Parathyroid adenoma (tissue), 2 donors: ENCODE data around the gene MBD2.

Experiments used
- H2AFZ ChIP-seq: fragments of 300-600 bp; sonication (generic); one replicate; pipeline ENCODE4 v1.7.0; 2017; ENCODE audit warnings: antibody characterized with exemption, mild to moderate bottlenecking
- H3K27ac ChIP-seq: fragments of 300-600 bp; sonication (generic); one replicate; pipeline ENCODE4 v1.7.0; 2017
- H3K27me3 ChIP-seq: fragments of 300-600 bp; sonication (generic); one replicate; pipeline ENCODE4 v1.7.0; 2017; ENCODE audit warnings: low read length; ENCODE audit not compliant: control insufficient read depth, insufficient read depth
- H3K36me3 ChIP-seq: fragments of 300-600 bp; sonication (generic); one replicate; pipeline ENCODE4 v1.7.0; 2017; ENCODE audit warnings: low read length; ENCODE audit not compliant: control insufficient read depth, insufficient read depth
- H3K4me1 ChIP-seq: fragments of 300-600 bp; sonication (generic); one replicate; pipeline ENCODE4 v1.7.0; 2017; ENCODE audit warnings: control low read depth
- H3K4me2 ChIP-seq: fragments of 300-600 bp; sonication (generic); one replicate; pipeline ENCODE4 v1.7.0; 2017; ENCODE audit warnings: low read length
- H3K4me3 ChIP-seq: fragments of 300-600 bp; sonication (generic); one replicate; pipeline ENCODE4 v1.7.0; 2017; ENCODE audit warnings: low read depth, low read length
- H3K79me2 ChIP-seq: fragments of 300-600 bp; sonication (generic); one replicate; pipeline ENCODE4 v1.7.0; 2017; ENCODE audit warnings: control low read depth
- H3K9ac ChIP-seq: fragments of 300-600 bp; sonication (generic); one replicate; pipeline ENCODE4 v1.7.0; 2017; ENCODE audit warnings: mild to moderate bottlenecking
- H3K9me3 ChIP-seq: fragments of 300-600 bp; sonication (generic); one replicate; pipeline ENCODE4 v1.7.0; 2017; ENCODE audit warnings: low read length; ENCODE audit not compliant: control insufficient read depth
- TF ChIP-seq, protein P1 (sequence below): fragments of 300-600 bp; sonication (generic); IDR thresholded peaks from one replicate; pipeline ENCODE4 v1.7.0; 2017; ENCODE audit warnings: antibody characterized with exemption, mild to moderate bottlenecking
- donor health status: primary hyperparathyroidism.

MBD2 gene

DNA sequence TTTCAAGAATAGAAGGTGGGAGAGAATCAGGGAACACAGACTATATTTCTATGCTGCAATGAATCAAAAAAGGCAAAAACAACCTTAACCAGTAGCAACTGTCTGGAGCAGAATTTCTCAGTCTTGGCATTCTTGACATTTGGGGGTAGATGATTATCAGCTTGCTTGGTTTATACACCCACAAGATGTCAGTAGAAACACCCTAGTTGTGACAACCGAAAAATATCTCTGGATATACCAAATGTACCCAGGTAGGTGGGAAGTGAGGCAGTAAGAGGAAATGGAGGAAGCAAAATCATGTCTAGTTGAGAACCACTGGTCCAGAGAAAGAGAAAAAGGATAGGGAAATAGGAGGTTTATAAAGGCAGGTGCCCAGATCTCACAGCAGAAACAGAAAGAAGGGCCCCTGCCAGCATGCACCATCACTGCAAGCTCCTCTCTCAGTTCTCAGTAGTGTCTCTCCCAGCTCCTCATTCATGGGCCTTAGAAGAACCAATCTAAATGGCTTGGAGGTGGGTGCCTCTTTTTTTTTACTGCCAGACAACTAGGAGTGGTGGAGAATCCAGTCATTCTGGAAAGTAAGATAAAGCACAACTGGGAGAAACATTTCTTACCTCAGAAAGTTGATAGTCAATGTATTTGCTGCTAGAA is 50.4 kb downstream of the MBD2 start:
- Histone ChIP-seq H3K36me3 (no peaks in the 10 kb centered on the region), H3K27ac (no peak overlapping the region), H3K27me3 (no peaks in the 10 kb centered on the region), H3K4me3 (no peak overlapping the region), H3K79me2 (peaks cover 18% of the 10 kb centered on the region), H3K4me1 (peaks cover 10% of the 10 kb centered on the region), H3K9ac (no peak overlapping the region), H3K4me2 (no peak overlapping the region), H3K9me3 (no peaks in the 10 kb centered on the region), H2AFZ (no peak overlapping the region)
- TF ChIP-seq, protein P1, sequence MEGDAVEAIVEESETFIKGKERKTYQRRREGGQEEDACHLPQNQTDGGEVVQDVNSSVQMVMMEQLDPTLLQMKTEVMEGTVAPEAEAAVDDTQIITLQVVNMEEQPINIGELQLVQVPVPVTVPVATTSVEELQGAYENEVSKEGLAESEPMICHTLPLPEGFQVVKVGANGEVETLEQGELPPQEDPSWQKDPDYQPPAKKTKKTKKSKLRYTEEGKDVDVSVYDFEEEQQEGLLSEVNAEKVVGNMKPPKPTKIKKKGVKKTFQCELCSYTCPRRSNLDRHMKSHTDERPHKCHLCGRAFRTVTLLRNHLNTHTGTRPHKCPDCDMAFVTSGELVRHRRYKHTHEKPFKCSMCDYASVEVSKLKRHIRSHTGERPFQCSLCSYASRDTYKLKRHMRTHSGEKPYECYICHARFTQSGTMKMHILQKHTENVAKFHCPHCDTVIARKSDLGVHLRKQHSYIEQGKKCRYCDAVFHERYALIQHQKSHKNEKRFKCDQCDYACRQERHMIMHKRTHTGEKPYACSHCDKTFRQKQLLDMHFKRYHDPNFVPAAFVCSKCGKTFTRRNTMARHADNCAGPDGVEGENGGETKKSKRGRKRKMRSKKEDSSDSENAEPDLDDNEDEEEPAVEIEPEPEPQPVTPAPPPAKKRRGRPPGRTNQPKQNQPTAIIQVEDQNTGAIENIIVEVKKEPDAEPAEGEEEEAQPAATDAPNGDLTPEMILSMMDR, result no peak

DNA sequence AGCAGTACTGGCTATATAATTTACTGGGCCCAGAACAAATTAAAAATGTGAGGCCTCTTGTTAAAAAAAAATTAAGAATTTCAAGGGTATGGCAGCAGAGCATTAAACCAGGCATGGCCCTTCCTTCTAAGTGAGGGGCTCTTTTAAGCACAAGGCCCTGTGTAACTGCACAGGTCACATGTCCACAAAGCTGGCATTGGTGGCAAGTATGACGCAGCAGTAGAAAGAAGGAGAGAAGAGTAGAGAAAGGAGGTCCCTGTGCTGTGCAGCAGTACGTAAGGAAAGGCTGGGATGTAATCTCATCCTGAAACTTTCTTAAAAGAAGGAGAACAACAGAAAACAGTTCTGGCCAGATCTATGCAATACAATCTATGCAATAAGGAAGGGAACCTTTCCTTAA is 51.2 kb downstream of the MBD2 start:
- Histone ChIP-seq H3K9ac (no peak overlapping the region), H3K79me2 (peaks cover 18% of the 10 kb centered on the region), H3K4me2 (no peak overlapping the region), H3K27ac (no peak overlapping the region), H3K4me1 (peaks cover 10% of the 10 kb centered on the region), H3K36me3 (no peaks in the 10 kb centered on the region), H3K9me3 (no peaks in the 10 kb centered on the region), H3K4me3 (no peak overlapping the region), H3K27me3 (no peaks in the 10 kb centered on the region), H2AFZ (no peak overlapping the region)
- TF ChIP-seq, protein P1, result no peak

DNA sequence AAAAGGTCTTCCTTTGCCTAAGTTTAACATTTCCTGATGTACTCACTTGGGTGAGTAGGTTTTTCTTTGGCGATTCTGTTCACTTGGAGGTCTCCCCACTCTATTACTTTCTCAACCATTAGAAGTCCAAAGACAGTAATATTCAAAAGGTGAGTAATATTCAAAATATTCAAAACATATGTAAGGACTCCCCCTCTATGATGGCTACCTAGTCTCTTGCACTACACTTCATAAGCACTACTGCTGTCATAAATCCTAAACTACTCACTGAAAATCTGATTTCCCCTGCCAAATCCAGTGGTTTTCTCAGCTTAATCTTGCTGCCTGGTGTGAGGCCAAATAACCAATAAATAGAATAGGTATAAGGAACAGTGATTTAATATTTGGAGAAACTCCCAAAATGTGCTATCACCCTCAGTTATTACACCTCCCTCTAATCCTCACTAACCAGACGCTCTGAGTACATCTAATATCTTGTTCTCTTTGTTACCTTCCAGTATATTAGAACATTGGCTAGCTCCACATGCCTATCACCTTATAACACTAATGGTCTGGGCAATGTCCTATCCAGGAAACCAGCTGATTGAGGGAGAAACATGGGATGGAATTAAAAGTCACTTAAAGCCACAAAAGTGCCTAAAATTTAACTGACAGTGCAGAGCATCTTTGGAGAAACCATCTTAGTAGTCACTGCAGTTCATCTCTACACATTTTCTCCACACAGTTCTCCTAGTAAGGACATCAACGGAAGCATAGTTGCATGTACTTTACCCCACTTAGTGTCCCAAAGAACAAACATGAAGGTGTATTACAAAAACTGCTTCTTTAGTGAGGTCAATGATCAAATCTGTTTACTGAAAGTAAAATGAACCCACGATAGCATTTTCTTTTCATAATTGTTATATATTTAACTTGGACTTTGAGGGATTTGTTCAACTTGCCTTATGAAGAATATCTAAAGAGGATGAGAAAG is 54.8 kb downstream of the MBD2 start:
- Histone ChIP-seq H3K27ac (no peak overlapping the region), H3K4me2 (no peak overlapping the region), H3K79me2 (peaks cover 4% of the 10 kb centered on the region), H3K4me3 (no peak overlapping the region), H3K4me1 (peaks cover 10% of the 10 kb centered on the region), H3K9me3 (no peaks in the 10 kb centered on the region), H3K27me3 (no peaks in the 10 kb centered on the region), H3K9ac (no peak overlapping the region), H3K36me3 (no peaks in the 10 kb centered on the region), H2AFZ (no peak overlapping the region)
- TF ChIP-seq, protein P1, result no peak

DNA sequence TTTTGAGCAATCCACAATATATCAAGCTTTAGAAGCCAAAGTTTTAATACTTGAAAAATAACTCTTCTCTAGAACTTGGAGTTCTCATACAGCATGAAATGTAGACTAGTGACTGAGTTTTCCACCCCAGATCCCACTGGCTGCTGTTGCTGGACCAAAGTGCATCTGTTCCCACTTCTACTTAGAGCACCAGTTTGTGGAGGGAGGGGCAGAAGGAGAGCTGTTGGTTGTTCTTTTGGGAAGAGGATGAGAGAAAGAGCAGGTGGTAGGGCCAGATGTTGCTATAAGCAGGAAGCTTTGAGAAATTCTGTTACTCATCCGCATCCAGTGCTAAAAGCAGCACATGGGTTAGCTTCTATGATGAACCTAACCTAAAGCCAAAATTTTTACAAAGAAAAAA is 59.0 kb downstream of the MBD2 start:
- H3K27ac ChIP-seq, result no peak overlapping the region
- H2AFZ ChIP-seq, result no peak overlapping the region
- TF ChIP-seq, protein P1, result no peak
- no peak overlapping the region for H3K4me3 ChIP-seq
- H3K9me3 ChIP-seq, result no peaks in the 10 kb centered on the region
- H3K27me3 ChIP-seq, result no peaks in the 10 kb centered on the region
- H3K36me3 ChIP-seq, result no peaks in the 10 kb centered on the region
- H3K4me1 ChIP-seq, result no peaks in the 10 kb centered on the region
- H3K4me2 ChIP-seq, result no peak overlapping the region
- no peaks in the 10 kb centered on the region for H3K79me2 ChIP-seq
- no peak overlapping the region for H3K9ac ChIP-seq
